PC-3 (cell line): ENCODE data around the gene CHIT1.

ENCODE experiments used
- CTCF ChIP-seq: fragments of 300-600 bp; sonication (generic); conservative IDR thresholded peaks from 2 replicates; pipeline ENCODE4 v1.5.1; 2017; ENCODE audit warnings: antibody characterized with exemption, low read depth, mild to moderate bottlenecking, low read length
- EZH2 ChIP-seq: fragments of 300-600 bp; sonication (generic); IDR thresholded peaks from one replicate; pipeline ENCODE4 v1.6.1; 2017; ENCODE audit warnings: antibody characterized with exemption, mild to moderate bottlenecking, low read length; ENCODE audit not compliant: unreplicated experiment
- EZH2phosphoT487 ChIP-seq: fragments of 300-600 bp; sonication (generic); IDR thresholded peaks from 2 replicates; pipeline ENCODE4 v1.6.1; 2018; ENCODE audit warnings: mild to moderate bottlenecking, antibody characterized with exemption, low read length, borderline replicate concordance

- TF ChIP-seq CTCF (no peak), EZH2phosphoT487 (no peak), EZH2 (no peak)
These were observed 46.3 kb upstream of the CHIT1 start for GRCh38 chr1:203275656-203276272.
